HG02763 (cell line): ENCODE data around the gene JSRP1.
A peak's percentile ranks its signal among the peaks of the same experiment; 100 is the strongest.
"Not testable (repeated sequence)": the region's sequence is repeated elsewhere in the genome, so short reads cannot be mapped to it uniquely, and the experiment has no call there.

Experiments used
- ATAC-seq: cut with Tn5 transposase; IDR thresholded peaks from one replicate; pipeline ENCODE4 v1.9.1; 2021; ENCODE audit warnings: mild to moderate bottlenecking, moderate library complexity; ENCODE audit not compliant: unreplicated experiment

Gene JSRP1

DNA sequence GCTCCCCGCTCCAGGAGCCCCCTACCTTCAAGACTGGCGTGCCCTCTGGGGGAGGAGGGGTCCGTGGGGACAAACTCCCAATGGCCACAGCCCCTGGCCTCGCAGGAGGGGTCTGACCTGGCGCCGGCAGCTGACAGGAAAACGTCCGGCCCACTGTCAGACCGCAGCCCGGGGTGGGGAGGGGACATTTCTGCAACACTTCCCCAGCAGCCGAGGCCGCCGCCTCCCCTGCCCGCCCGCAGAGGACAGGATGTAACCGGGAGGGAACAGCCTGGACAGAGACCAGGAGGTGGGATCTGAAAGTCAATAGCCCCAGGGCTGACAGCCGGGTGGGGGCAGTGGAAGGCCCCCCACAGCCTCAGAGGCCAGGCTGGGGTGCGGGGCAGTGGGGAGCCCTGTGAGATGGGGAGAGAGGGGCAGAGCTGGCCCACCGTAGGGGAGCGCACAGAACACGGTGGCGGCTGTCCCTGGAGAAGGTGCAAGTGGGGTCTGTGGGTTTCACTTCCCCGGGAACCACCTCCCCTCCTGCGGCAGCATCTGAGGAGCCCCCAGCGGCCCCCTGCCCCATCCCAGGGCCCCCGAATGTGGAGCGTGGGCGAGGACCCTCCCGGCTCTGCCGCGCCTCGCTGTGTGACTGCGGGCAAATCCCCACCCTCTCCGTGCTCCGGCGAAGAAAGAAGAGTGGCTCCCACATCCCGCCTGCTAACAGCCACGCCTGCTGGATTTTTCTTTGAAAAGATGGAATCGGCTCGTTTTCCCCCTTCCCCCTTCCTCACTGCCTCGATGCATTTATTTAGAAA lies 26.0 kb upstream of the JSRP1 start, which contains the start of gene PEAK3:
Gene PEAK3, minus strand, starts transcription at position 114 of the 800 bp plus-strand sequence. CDS start 1,244 bp downstream, outside the sequence.
- no peak for ATAC-seq

- not testable (repeated sequence) for ATAC-seq
Measured at GRCh38 chr19:2281265-2282061, 25.2 kb upstream of the JSRP1 start.

DNA sequence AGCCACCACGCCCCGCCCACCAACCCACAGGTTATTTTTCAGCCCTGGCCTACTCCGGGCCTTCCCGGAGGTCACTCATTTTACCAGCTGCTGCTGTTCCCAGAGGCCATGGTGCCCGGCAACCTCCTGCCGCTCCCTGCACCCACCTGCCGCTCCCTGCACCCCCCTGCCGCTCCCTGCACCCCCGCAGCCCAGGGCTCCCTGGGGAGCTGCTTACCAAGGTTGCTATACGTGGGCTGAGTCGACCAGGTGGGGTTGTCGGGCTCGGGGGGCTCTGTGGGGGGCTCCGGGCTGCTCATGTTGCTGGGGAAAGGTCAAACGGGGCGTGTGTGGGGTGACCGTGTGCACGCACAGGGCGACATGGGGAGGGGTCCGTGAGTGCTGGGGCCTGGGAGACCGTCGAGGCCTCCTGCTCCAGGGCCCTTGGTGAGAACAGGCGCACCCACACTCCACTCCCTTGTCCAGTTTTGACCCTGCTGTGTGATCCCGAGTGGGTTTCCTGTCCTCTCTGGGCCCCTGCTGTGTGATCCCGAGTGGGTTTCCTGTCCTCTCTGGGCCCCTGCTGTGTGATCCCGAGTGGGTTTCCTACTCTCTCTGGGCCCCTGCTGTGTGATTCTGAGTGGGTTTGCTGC lies 24.5 kb upstream of the JSRP1 start:
- ATAC-seq: no peak

DNA sequence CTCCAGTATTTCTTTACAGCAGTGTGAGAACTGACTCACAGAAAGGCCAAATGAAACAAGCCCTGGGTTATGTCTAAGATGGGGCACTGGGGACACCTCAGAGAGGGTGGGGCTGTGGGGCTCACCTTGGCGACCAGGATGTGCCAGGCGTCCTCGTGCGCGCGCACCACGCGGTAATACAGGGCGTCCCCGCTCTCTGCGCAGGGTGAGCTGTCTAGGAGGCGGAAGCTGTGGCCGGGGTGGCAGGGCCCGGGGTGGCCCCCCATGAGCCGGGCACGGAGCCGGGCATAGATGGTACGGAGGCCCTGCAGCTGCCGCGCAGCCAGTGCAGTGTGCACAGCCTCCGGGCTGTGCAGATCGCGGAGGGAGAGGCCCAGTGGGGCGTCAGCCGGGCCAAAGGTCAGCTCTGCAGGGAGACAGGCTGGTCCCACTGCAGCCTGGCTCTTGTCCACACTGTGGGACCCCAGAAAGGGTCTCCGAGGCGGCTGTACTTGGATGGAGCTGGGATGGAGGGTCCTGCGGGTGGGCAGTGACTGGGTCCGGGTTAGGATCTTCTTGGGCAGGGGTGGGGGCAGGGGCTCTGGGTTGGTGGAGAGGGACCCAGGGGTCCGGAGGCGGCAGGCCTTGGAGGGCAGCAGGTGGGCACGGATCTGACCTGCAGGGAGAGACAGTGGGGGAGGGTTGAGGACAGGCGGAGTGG lies 22.4 kb upstream of the JSRP1 start:
- no peak for ATAC-seq

DNA sequence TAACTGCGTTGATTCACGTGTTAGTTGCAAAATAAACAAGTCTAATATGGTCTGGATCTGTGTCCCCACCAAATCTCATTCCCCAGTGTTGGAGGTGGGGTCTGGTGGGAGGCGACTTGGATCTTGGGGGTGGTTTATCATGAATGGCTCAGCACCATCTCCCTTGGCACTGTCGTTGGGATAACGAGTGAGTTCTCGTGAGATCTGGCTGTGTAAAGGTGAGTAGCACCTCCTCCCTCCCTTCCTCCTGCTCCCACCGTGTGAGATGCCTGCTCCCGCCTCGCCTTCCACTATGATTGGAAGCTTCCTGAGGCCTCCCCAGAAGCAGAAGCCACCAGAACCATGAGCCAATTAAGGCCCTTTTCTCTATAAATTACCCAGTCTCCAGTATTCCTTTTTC lies 20.9 kb upstream of the JSRP1 start:
- ATAC-seq: no peak

DNA sequence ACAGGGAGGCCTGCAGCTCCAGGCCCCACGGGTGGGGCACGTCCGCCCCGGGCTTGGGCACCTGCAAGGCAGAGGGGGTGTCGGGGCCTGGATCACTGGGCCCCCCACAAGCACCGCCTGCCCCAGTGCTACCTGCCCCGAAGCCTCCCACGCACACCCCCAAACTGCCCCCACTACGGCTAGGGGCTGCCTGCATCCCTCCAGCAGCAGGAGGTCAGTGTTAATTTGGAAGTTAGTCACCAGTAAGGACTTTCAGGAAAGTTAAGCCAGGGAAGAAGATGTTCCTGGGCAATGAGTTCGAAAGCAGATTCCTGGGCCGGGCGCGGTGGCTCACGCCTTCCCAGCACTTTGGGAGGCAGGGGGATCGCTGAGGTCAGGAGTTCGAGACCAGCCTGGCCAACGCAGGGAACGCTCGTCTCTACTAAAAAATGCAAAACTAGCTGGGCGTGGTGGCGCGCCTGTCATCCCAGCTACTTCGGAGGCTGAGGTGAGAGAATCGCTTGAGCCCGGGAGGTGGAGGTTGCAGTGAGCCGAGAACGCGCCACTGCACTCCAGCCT lies 20.3 kb upstream of the JSRP1 start:
- no peak for ATAC-seq

DNA sequence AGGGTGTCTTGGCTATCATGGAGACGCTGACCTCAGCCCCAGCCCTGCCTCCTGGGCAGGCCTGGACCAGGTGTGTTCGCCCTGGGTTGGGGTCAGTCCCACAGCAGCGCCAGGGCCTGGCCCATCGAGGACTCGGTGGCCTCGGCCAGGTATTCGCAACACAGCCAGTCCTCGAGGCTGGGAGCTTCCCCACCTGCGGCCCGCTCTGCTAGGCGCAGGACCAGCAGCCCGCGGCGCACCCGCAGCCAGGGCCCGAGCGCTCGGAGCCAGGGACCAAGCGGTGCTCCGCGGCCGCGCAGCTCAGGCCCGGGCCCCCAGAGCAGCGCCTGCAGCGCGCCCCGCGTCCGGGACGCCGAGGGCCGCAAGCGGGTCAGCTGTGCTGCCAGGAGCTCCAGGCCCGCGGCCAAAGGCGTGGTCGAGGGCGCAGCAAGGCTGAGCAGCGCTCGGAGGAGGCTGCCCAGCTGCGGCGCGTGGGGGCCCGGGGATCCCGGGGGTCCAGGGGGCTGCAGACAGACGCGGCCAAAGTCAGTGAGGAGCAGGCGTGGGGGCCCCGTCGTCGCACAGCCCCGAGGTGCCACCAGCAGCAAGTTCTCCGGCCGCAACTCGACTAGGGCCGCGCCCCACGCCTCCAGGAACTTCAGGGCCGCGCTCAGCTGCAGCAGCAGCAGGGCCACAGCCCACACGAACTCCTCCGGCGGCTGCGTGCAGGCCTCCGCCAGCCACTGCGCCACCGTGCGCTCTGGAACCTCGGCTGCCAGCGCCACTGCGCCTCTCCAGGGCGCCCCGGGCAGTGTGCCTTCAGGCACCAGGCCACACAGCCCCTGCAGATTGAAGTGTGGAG lies 19.6 kb upstream of the JSRP1 start:
- no peak for ATAC-seq

DNA sequence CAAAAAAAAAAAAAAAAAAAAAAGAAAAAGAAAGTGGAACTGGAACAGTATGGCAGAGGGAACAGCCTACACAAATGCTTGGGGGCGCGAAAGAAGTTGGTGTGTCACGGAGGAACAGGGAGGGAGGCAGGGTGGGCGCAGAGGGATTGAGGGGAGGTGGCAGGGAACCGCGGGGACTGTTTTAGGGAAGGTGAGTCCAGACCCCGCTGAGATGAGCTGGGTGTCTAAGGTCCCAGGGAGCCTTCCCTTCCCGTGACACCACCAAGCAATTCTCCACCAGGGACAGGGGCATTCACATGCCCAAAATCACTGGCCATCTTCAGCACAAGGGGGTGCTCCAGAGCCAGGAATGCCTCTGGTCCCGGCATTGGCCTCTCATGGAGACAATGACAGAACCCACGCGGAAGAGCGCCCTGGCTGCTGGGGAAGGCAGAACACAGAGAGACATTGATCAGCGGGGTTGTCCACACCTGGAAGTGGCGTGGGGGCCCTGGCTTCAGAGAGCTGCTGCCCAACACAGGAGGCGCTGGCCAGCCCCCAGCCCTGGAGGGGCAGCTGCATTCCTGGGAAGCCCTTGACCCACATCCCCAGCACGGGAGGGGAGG lies 18.8 kb upstream of the JSRP1 start:
- no peak for ATAC-seq

DNA sequence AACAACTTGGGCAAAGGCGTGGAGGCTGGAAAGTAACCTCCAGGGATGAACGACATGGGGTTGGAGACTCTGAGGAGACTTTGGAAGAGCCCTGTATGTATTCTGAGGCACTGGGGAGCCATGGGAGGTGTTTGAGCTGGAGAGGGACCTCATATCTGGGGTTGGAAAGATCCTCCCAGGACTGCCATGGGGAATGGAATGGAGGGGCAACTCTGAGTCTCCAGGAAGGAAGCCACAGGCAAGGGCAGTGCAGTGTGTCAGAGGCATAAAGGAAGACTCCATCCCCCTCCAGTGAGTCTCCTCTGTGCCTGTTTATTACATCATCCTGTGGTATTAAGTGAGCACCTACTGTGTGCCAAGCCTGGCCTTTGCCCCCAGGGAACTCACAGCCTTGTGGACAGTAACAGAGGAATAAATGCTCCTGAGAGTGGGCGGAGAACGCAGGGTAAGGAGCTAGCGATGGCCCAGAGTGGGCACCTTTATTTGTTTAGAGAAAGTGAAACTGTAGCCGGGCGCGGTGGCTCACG lies 18.0 kb upstream of the JSRP1 start:
- no peak for ATAC-seq

GRCh38 chr19:2273356-2274184 lies 17.4 kb upstream of the JSRP1 start:
- ATAC-seq: no peak

- no peak for ATAC-seq
Measured at GRCh38 chr19:2271234-2272103, 15.3 kb upstream of the JSRP1 start.

DNA sequence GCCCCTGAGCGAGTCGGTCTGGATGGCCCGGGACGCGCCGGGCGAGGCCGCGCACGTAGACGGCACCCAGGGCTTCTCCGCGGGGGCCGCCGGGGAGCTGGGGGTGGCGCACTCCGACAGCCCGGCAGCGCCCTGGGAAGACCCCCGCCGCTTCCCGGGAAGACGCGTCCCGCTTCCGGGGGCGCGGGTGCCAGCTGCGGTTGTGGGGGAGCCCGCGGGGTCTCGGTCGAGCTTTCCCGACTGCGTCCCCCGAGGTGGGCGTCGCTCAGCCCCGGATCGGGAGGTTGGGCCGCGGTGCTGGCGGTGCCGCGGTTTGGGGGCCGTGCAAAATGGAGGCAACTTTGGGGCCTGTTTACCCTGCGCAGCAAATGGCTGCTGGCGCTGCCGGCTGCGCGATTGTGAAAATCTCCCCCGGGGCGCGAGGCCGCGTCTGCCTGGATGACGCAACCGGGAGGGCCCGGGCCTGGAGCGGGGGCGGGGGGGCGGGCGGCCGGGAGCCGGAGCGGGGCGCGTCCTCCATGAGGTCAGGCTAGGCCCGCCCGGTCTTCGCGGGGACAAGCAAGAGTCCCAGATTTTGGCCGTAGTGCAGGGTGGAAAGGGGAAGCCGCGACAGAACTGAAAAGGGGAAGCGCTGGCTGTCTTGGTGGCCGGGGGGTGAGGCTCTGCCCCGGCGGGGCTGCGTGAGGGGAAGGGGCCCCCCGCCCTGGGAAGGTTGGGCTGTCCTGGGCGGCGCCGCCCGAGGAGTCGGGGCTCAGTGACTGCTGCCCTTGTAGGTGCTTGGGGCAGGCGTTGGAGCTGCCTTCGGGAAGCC lies 14.4 kb upstream of the JSRP1 start:
- no peak for ATAC-seq

GRCh38 chr19:2270157-2270422 lies 13.9 kb upstream of the JSRP1 start:
- ATAC-seq: no peak

DNA sequence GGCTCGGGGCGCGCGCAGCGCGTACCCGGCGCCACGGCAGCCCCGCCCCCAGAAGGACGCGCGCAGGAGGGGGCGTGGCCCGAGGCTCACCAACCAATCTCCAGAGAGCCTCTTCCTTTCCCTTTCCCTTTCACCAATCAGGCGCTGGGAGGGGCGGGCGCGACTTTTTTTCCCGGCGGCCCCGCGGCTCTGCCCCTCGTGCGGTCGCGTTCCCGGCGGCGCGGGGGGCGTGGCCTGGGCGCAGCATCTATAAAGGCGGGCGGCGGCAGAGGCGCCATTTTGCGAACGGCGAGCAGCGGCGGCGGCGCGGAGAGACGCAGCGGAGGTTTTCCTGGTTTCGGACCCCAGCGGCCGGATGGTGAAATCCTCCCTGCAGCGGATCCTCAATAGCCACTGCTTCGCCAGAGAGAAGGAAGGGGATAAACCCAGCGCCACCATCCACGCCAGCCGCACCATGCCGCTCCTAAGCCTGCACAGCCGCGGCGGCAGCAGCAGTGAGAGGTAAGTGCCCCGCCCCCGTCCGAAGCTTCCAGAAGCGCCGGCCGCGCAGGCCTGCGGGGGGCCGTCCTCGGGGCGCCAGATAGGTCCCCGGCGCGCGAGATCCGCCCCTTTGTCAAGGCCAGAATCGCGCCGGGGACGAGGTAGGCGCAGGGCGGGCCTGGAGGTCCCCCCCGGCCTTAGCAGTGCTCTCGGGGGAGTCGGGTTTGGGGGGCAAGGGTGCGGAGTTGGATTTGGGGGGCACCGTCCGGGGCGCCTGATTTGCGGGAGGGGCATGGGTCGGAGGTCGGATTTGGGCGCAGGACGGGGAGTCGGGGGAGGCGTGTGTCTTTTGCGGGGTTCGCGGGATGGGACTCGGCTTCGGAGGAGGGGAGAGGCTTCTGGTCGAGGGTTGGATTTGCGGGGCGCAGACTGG lies 13.3 kb upstream of the JSRP1 start:
- peak; percentile 72 for ATAC-seq

GRCh38 chr19:2268861-2269243 lies 12.6 kb upstream of the JSRP1 start:
- no peak for ATAC-seq

DNA sequence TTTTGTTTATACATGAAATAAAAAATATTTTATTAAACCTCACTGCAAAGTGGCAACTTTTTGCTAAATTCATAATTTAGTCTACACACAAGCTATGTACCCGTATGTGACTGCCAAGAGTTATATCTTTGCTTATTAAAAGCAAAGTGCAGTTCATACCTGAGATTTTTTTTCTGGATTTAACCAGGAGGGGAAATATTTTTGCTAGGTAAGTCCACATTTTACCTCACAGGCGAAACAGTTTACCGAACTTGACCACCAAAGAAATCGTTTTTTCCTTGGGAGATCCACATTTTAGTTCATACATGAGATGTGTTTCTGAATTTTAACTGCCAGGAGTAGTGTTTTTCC lies 12.2 kb upstream of the JSRP1 start:
- no peak for ATAC-seq
